ENCODE results near the gene SEMA6A.

Gene SEMA6A

DNA sequence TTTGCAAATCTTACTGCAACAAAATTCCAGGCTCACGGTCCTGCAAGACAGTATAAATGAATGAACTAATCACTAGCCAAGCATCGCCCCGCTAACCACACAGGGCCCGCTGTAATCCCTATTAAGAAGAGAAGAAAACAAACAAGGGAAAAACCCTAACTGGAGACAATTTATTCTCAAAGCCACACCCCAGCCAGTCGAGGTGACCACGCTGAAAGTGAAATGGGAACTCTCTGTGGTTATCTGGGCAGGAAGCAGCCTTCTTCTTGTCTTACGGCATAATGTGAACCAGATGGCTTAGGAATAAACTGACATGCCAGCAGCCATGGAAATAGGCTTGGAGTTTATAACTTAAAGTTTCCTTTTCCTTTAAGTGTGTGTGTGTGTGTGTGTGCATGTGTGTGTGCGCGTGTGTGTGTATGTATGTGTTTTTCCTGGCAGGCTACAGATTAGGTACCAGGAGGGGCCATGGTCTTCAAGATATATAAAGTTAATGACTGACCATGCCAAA lies 120.2 kb downstream of the SEMA6A start:
- no peak for DNase-seq

- DNase-seq: no peak
Observed at GRCh38 chr5:116453988-116454411, 120.6 kb downstream of the SEMA6A start.

GRCh38 chr5:116452774-116453368 lies 121.8 kb downstream of the SEMA6A start:
- DNase-seq: no peak

GRCh38 chr5:116451905-116452450 lies 122.6 kb downstream of the SEMA6A start:
- DNase-seq: no peak

DNA sequence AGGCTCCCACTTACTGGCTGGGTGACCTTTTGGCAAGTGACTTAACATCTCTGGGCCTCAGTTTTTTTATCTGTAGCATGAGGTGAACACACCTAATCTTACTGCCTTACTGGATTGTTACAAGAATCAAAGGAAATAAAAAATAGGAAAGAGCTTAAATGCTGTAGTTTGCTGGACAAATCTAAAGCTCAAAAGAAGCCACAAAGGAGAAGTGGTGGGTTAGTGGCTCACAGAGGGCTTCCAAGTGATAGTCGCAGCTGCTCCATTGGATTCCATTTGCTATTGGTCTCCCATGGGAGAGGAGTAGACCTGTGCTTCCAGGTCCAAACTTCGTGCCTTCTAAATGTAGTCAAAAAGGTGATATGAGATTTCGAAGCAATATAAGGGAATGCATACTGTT lies 123.6 kb downstream of the SEMA6A start:
- no peak for DNase-seq

GRCh38 chr5:116449458-116449857 lies 125.2 kb downstream of the SEMA6A start:
- DNase-seq: no peak

GRCh38 chr5:116448870-116449427 lies 125.7 kb downstream of the SEMA6A start:
- DNase-seq: no peak

DNA sequence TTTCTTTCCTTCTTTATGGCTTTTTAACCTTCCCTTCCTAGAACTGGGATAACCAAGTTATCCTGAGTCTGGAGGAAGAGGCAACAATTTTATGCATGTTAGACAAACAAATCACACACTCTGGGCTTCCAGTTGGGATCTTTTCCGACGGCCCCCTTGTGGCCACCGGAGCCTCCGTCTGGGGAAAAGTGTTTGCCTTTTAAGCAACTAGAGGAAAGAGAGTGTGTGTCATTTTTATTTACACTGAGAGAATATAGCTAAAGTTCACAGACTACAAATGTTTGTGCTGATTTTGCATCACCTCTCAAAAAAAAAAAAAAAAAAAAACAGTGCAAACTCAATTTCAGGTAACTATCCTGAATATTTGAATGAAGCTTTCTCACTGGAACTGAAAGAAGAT lies 126.2 kb downstream of the SEMA6A start:
- no peak for DNase-seq

DNA sequence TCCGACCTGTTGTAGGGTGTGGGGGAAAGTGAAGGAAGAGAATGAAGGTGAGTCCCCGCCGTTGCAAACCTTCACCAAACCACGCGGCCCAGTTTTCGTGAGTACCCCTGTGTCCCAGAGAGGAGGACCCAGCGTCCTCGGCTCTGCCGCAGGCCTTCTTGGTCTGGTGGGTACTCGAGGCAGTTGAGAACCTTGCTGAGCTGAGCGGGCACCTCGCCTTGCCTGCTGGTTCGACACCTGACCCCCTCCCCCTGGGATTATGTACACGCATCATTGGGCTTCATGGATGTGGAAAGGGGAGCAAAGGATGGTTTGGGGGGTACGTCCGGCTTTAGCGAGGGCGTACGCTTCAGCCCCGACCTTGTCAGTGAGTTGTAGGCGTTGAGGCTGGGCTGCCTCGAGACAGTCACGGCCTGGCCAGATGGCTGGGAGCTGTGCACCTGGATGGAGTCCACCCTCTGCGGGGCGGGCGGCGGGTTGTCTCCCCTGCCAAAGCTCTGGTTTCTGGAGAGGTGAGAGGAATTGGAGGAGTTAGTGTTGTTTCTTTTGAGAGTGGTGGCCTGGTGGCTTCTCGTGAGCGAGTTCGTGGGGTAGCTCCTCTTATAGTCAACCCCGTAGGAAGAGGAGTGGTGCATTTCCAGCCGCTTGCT lies 128.1 kb downstream of the SEMA6A start:
- DNase-seq: no peak

GRCh38 chr5:116445311-116445710 lies 129.3 kb downstream of the SEMA6A start:
- no peak for DNase-seq

GRCh38 chr5:116444373-116445295 lies 130.0 kb downstream of the SEMA6A start:
- no peak for DNase-seq

DNA sequence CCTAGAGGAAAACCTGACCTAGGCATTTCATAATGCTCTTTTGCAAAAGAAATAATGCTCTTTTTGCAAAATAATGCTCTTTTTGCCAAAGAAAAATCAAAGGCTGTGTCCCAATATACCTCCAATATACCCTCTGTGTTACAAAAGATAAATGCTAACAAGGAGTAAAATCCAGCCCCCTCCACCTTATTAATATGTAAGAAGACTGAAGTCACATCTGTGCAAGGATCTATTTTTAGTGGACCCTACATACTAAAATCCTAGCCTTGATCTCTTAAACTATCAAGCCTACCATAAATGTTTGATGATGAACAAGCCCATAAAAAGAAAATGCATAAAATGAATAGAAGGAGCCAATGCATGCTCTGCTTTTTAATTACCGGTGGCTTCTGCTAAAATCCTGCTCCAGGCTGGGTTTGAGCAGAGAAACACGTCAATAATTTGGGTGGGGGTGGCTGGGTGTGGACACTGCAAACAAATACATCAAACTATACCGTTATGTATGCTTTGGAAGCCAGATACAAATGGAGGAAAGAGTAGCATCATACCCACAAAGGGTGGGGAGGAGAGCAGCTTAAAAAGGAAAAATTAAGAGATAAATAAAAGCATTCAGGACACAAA lies 131.6 kb downstream of the SEMA6A start:
- DNase-seq: no peak

- peak; percentile 59 for DNase-seq
Observed at GRCh38 chr5:116442095-116442534, 132.5 kb downstream of the SEMA6A start.

DNA sequence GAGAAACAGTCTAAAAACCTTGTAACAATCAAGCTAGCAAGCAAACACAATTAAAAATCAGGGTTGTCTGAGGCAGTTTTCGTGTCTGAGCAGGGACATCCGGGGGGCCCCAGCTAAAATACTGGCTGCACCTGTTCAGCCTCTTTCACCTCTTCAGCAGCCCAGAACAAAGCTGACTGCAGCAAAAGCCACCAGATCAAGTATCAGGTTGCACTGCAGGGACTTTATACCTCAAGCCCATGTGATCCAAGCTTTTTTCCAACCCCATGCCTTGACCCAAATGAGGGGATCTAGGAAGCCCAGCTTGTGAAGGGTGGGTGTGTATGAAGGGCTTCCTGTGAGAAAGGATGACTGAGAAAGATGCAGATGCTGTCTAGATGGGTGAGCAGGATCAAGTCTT lies 133.4 kb downstream of the SEMA6A start:
- DNase-seq: peak; percentile 30

- DNase-seq: no peak
Observed at GRCh38 chr5:116440457-116441001, 134.1 kb downstream of the SEMA6A start.

DNA sequence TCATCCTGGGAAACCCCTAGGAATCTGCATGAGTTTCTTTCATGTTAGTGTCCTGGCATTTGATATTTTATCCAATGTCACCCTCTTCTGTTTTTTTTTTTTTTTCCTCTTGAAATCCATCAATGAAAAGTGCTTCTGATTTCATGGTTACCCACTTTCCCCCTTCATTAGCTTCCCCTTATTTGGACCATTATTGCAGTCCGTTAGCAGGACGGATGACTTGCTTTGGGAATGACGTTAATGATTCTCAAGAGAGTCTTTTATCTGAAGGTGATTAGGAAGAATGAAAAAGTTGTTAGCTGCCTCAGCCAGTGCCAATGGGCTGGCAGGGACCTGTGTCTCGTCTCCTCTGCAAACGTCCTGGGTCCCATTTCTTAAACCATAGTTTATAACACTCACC lies 134.7 kb downstream of the SEMA6A start:
- no peak for DNase-seq

- DNase-seq: no peak
Observed at GRCh38 chr5:116438979-116439554, 135.6 kb downstream of the SEMA6A start.

DNA sequence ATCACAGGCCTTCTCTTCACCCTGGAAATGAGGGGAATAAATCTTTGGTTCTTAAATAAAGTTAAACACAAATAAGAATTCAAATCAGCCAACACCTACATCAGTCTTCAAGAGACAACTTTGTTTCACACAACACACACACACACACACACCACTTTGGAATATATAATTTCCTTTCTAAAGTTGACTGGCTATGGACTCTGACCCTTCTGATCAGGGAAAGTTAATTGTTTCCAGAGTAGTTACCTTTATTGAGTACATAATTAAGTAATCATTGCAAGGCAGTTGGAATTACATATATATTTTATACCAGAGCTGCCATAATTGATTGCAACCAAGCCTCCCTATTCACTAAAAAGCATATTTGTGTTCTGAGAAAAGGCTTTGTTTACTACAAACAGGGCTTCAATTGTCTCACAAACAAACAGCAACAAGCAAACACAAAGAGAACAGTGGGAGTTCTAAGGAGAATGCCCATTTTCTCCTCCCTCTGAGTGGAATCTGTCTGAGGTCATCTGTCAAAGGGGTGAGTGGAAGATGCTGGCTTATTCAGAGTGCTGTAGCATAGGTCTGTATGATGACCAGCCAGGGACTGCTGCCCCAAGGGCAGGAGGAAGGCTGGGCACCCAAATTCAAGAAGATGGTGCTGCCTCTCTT lies 136.6 kb downstream of the SEMA6A start:
- no peak for DNase-seq

GRCh38 chr5:116437351-116437705 lies 137.3 kb downstream of the SEMA6A start:
- DNase-seq: no peak

GRCh38 chr5:116436674-116437350 lies 137.8 kb downstream of the SEMA6A start:
- DNase-seq: no peak

DNA sequence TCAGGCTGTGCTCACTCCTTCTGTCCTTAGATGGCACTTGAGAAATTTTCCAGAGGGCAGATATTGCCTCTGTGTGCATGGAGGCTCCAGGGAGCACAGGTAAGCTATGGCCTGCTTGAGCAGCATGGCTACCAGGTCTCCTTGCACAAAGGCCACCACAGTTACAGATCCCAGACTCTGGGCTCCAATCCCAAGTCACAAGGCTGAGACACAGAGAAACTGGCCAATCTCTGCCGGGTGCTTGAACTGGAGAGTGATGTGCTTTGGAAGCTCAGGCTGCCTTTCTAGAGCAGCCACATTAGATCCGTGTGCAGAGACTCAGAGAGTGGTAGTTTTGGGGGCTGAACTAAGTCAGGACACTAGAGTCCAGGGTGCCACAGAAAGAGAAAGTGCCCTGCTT lies 145.7 kb downstream of the SEMA6A start:
- no peak for DNase-seq
